CD4-positive, alpha-beta T cell (primary cell): ENCODE results near the gene CDC42BPA. TPM values are rescaled to one million over a fixed set of nuclear protein-coding genes. Genes with fewer than 3 reads are reported as not detected.

Experiments
- ATAC-seq: fragments of 200-7000 bp; cut with Tn5 transposase; one replicate; pipeline ENCODE4 v1.10.0; 2022; ENCODE audit warnings: mild to moderate bottlenecking; ENCODE audit not compliant: poor library complexity
- CTCF ChIA-PET: fragments of 350-600 bp; sonication (Branson Sonifier 250); formaldehyde crosslinking; loops from one replicate; lab custom pipeline; 2021; ENCODE audit warnings: antibody characterized with exemption, inconsistent platforms; lab: Charles Lee
- POLR2A ChIA-PET: fragments of 350-600 bp; sonication (Branson Sonifier 250); formaldehyde crosslinking; loops from one replicate; lab custom pipeline; 2021; ENCODE audit warnings: antibody characterized with exemption, inconsistent platforms; lab: Charles Lee
- DNase-seq, 14 experiments: peaks; one replicate each; pipeline ENCODE4 v3.0.0-alpha.2; 2013 to 2020; ENCODE audit warnings: mixed read lengths in 2 of 14
- H3K27ac ChIP-seq, 2 donors: one replicate each; pipeline versions ENCODE4 v1.5.1 to v1.7.0; 2013; ENCODE audit warnings: low read length in 2 of 2, low read depth in 1 of 2, mild to moderate bottlenecking in 1 of 2
- H3K27me3 ChIP-seq, 2 experiments: 1 replicate in 1 of 2; 2 replicates in 1 of 2; pipeline versions ENCODE4 v1.6.1 to v1.7.0; 2013; ENCODE audit warnings: low read length in 2 of 2, control low read depth in 1 of 2, mild to moderate bottlenecking in 1 of 2, moderate library complexity in 1 of 2; ENCODE audit not compliant: insufficient read depth in 2 of 2, control insufficient read depth in 1 of 2
- H3K36me3 ChIP-seq: one replicate; pipeline ENCODE4 v1.6.1; 2013; ENCODE audit warnings: low read length, control low read depth; ENCODE audit not compliant: insufficient read depth
- H3K4me1 ChIP-seq: one replicate; pipeline ENCODE4 v1.6.1; 2013; ENCODE audit warnings: low read length, control low read depth; ENCODE audit not compliant: insufficient read depth
- H3K4me3 ChIP-seq: one replicate; pipeline ENCODE4 v1.5.1; 2013; ENCODE audit warnings: mild to moderate bottlenecking, low read length, moderate library complexity
- H3K9me3 ChIP-seq, 2 experiments: 1 replicate in 1 of 2; 2 replicates in 1 of 2; pipeline versions ENCODE4 v1.6.1 to v1.7.0; 2013; ENCODE audit warnings: low read length in 2 of 2, mild to moderate bottlenecking in 2 of 2, control low read depth in 1 of 2, moderate library complexity in 1 of 2; ENCODE audit not compliant: control insufficient read depth in 1 of 2, insufficient read depth in 1 of 2
- H3K27ac Mint-ChIP-seq: one replicate; pipeline ENCODE4 v1.8.0; 2020; ENCODE audit warnings: mixed read lengths
- H3K27me3 Mint-ChIP-seq: one replicate; pipeline ENCODE4 v1.8.0; 2021; ENCODE audit warnings: mixed read lengths
- H3K36me3 Mint-ChIP-seq: one replicate; pipeline ENCODE4 v1.8.0; 2021; ENCODE audit warnings: low read depth, mixed read lengths
- H3K4me1 Mint-ChIP-seq: one replicate; pipeline ENCODE4 v1.8.0; 2021; ENCODE audit warnings: low read depth, mixed read lengths
- H3K4me3 Mint-ChIP-seq: one replicate; pipeline ENCODE4 v1.8.0; 2020; ENCODE audit warnings: mild to moderate bottlenecking, mixed read lengths
- H3K9me3 Mint-ChIP-seq: one replicate; pipeline ENCODE4 v1.8.0; 2020; ENCODE audit warnings: mixed read lengths
- CTCF ChIP-seq: fragments of 200-600 bp; IDR thresholded peaks from one replicate; pipeline ENCODE4 v1.8.0; 2022; ENCODE audit warnings: antibody characterized with exemption, mild to moderate bottlenecking
- intact Hi-C, 2 experiments: fragments of 100-400 bp; cut with DNase I in 1 of 2; cut with micrococcal nuclease in 1 of 2; formaldehyde crosslinking; loops; one replicate each; pipeline versions ENCODE4 v1.15.1 to v1.9.0; 2023 to 2025; cut with DNase I, micrococcal nuclease
- total RNA-seq, 174 experiments: library from RNA in 2 of 174; stranded (reverse) in 2 of 174; gene quantifications; one replicate each; pipeline ENCODE4 v1.2.3 and lab custom pipeline; 2021 to 2026

Gene CDC42BPA
- total RNA-seq, 2 experiments from 2014 or later: 2.2 to 3.0 TPM

- DNase-seq (no peak), ATAC-seq (no peak)
- TF ChIP-seq CTCF: no peak
- Histone ChIP-seq H3K36me3 (no peaks in the 10 kb centered on the region), H3K9me3 (no peaks in the 10 kb centered on the region), H3K27me3 (no peaks in the 10 kb centered on the region), H3K4me1 (no peaks in the 10 kb centered on the region), H3K4me3 (no peak overlapping the region), H3K27ac (no peak overlapping the region)
- no peak overlapping the region for H3K4me3 Mint-ChIP-seq
- H3K27me3 Mint-ChIP-seq: no peaks in the 10 kb centered on the region
- no peak overlapping the region for H3K27ac Mint-ChIP-seq
- no peaks in the 10 kb centered on the region for H3K36me3 Mint-ChIP-seq
- no peaks in the 10 kb centered on the region for H3K9me3 Mint-ChIP-seq
- peaks cover 5% of the 10 kb centered on the region for H3K4me1 Mint-ChIP-seq
- intact Hi-C loops: no loop called here
- ChIA-PET POLR2A (no interaction called here), CTCF (no interaction called here)
These were observed 285.9 kb downstream of the CDC42BPA start for GRCh38 chr1:227032396-227032795.

DNA sequence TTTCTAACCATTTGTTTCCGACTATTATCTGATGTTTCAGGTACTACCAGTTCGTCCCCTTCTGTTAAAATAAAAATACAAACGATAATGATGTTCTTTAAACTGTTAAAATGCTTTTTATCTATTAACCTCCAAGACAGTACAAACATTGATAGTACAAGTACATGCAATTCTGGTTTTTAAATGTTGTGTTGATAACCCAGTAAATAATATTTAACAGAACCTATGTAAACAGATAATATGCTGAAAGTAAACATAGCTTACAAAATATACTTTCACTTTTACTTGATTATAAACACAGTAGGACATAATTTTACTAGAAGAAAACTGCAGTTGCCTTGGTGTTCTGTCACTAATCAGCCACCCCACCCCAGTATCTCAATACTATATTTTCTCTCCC lies 301.3 kb downstream of the CDC42BPA start:
- no peaks in the 10 kb centered on the region for H3K9me3 Mint-ChIP-seq
- ChIA-PET POLR2A (no interaction called here), CTCF (no interaction called here)
- ATAC-seq: no peak
- Histone ChIP-seq H3K36me3 (no peaks in the 10 kb centered on the region), H3K4me3 (no peak overlapping the region), H3K27ac (no peak overlapping the region), H3K27me3 (no peaks in the 10 kb centered on the region), H3K9me3 (peaks cover 0 to 4% of the 10 kb centered on the region in 2 experiments), H3K4me1 (no peaks in the 10 kb centered on the region)
- no peaks in the 10 kb centered on the region for H3K4me1 Mint-ChIP-seq
- H3K4me3 Mint-ChIP-seq: no peak overlapping the region
- intact Hi-C loops: no loop called here
- H3K36me3 Mint-ChIP-seq: no peaks in the 10 kb centered on the region
- no peak for TF ChIP-seq CTCF
- DNase-seq: no peak
- H3K27me3 Mint-ChIP-seq: no peaks in the 10 kb centered on the region
- no peak overlapping the region for H3K27ac Mint-ChIP-seq

GRCh38 chr1:227010645-227011044 lies 307.6 kb downstream of the CDC42BPA start:
- H3K27ac Mint-ChIP-seq: no peak overlapping the region
- H3K4me3 ChIP-seq: no peak overlapping the region
- no peak for ATAC-seq
- no peaks in the 10 kb centered on the region for H3K9me3 Mint-ChIP-seq
- ChIA-PET POLR2A (no interaction called here), CTCF (no interaction called here)
- H3K36me3 ChIP-seq: no peaks in the 10 kb centered on the region
- no peaks in the 10 kb centered on the region for H3K9me3 ChIP-seq
- no peaks in the 10 kb centered on the region for H3K4me1 Mint-ChIP-seq
- TF ChIP-seq CTCF: no peak
- H3K27ac ChIP-seq: no peak overlapping the region
- H3K36me3 Mint-ChIP-seq: no peaks in the 10 kb centered on the region
- intact Hi-C loops: no loop called here
- H3K27me3 ChIP-seq: peaks cover 0 to 3% of the 10 kb centered on the region in 2 experiments
- DNase-seq: no peak
- H3K27me3 Mint-ChIP-seq: no peaks in the 10 kb centered on the region
- H3K4me3 Mint-ChIP-seq: no peak overlapping the region
- no peaks in the 10 kb centered on the region for H3K4me1 ChIP-seq
